Thyroid gland (tissue), 4 donors: ENCODE measurements around the gene GPX8. TPM values are rescaled to one million over a fixed set of nuclear protein-coding genes. Genes with fewer than 3 reads are reported as not detected.

Experiments used
- DNase-seq, 2 donors: peaks; one replicate each; pipeline ENCODE4 v3.0.0-alpha.2; 2019
- H3K27ac ChIP-seq, 3 donors: fragments of 200-600 bp; sonication (generic); 1 replicate in 2 of 3; 2 replicates in 1 of 3; pipeline ENCODE4 v1.5.1; 2016 to 2019; ENCODE audit warnings: mild to moderate bottlenecking in 1 of 3, moderate library complexity in 1 of 3
- H3K27me3 ChIP-seq: fragments of 200-600 bp; sonication (generic); one replicate; pipeline ENCODE4 v1.5.1; 2019
- H3K36me3 ChIP-seq, 2 donors: fragments of 200-600 bp; sonication (generic); one replicate each; pipeline ENCODE4 v1.5.1; 2016 to 2019
- H3K4me1 ChIP-seq, 2 donors: fragments of 200-600 bp; sonication (generic); one replicate each; pipeline ENCODE4 v1.5.1; 2017 to 2019
- H3K4me3 ChIP-seq, 3 donors: fragments of 200-600 bp; sonication (generic); replicated peaks in 1 of 3; 1 replicate in 2 of 3; 2 replicates in 1 of 3; pipeline ENCODE4 v1.5.1; 2016; ENCODE audit warnings: mild to moderate bottlenecking in 1 of 3
- H3K9me3 ChIP-seq: fragments of 200-600 bp; sonication (generic); one replicate; pipeline ENCODE4 v1.5.1; 2017
- POLR2A ChIP-seq, 2 donors: fragments of 450-650 bp; IDR thresholded peaks; one replicate each; pipeline ENCODE4 v1.6.1; 2017; ENCODE audit warnings: antibody characterized with exemption in 2 of 2, mild to moderate bottlenecking in 2 of 2, moderate library complexity in 1 of 2
- WGBS, 2 donors: methylation state at CpG; one replicate each; pipeline ENCODE4 v1.1.5; 2017; 5-methylcytosine and 5-hydroxymethylcytosine counted together
- intact Hi-C: fragments of 100-400 bp; cut with DNase I; formaldehyde crosslinking; loops from one replicate; pipeline ENCODE4 v1.15.1; 2023
- total RNA-seq, 4 donors: library from RNA; depleted of rRNA; stranded (reverse); fragments of >200 nt; gene quantifications; one replicate each; pipeline ENCODE4 v1.2.3, GENCODE V29; 2016
- TF ChIP-seq, protein P1 (sequence below), 6 experiments: fragments of 200-600 bp in 3 of 6; fragments of 450-650 bp in 3 of 6; sonication (generic) in 3 of 6; IDR thresholded peaks; one replicate each; pipeline ENCODE4 v1.5.1; 2016 to 2019; ENCODE audit warnings: antibody characterized with exemption in 6 of 6, mild to moderate bottlenecking in 2 of 6, inconsistent platforms in 1 of 6, moderate library complexity in 1 of 6

The GPX8 gene
- total RNA-seq, 4 donors from 2014 or later = 34.0 to 44.0 (median 36.8) TPM

GRCh38 chr5:55151923-55152842 is 7.8 kb upstream of the GPX8 start:
- TF ChIP-seq, protein P1, sequence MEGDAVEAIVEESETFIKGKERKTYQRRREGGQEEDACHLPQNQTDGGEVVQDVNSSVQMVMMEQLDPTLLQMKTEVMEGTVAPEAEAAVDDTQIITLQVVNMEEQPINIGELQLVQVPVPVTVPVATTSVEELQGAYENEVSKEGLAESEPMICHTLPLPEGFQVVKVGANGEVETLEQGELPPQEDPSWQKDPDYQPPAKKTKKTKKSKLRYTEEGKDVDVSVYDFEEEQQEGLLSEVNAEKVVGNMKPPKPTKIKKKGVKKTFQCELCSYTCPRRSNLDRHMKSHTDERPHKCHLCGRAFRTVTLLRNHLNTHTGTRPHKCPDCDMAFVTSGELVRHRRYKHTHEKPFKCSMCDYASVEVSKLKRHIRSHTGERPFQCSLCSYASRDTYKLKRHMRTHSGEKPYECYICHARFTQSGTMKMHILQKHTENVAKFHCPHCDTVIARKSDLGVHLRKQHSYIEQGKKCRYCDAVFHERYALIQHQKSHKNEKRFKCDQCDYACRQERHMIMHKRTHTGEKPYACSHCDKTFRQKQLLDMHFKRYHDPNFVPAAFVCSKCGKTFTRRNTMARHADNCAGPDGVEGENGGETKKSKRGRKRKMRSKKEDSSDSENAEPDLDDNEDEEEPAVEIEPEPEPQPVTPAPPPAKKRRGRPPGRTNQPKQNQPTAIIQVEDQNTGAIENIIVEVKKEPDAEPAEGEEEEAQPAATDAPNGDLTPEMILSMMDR (IDR thresholded peaks at IDR 0.05) = no peak
- TF ChIP-seq POLR2A (IDR thresholded peaks at IDR 0.05) = no peak
- intact Hi-C loops = loop anchor here (10.0 kb wide), 1 partner anchor 247 kb away; no protein-coding TSS in a partner anchor
- no peaks in the 10 kb centered on the region for H3K36me3 ChIP-seq
- WGBS, 2 donors = 64 to 79% methylated on average over 4 to 5 of the region's 5 CpGs
- no peak overlapping the region for H3K4me3 ChIP-seq
- H3K9me3 ChIP-seq = no peaks in the 10 kb centered on the region
- no peaks in the 10 kb centered on the region for H3K4me1 ChIP-seq
- no peak overlapping the region for H3K27ac ChIP-seq
- no peak for DNase-seq
- no peaks in the 10 kb centered on the region for H3K27me3 ChIP-seq

DNA sequence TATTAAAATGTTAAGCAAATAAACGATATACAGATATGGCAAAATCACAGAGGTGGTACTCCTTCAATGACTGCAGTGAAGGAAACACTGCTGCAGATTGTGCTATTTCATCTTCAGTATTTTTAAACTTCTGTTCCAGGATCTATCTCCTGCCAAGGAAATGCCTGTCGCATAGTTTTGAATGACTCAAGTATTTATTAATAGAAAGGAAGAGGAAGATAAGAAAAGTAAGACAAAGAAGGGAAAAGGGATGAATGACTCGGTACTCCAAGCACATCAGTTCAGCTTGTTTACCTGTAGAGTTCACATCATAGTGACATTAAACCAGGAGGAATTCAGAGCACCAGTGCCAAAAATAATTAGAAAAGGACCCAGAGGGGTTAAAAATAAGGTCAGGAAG is 5.1 kb upstream of the GPX8 start:
- Histone ChIP-seq H3K9me3 (no peaks in the 10 kb centered on the region), H3K36me3 (no peaks in the 10 kb centered on the region), H3K27ac (no peak overlapping the region), H3K4me1 (no peaks in the 10 kb centered on the region), H3K4me3 (no peak overlapping the region), H3K27me3 (no peaks in the 10 kb centered on the region)
- no peak for DNase-seq
- no peak for TF ChIP-seq POLR2A (IDR thresholded peaks at IDR 0.05)
- TF ChIP-seq, protein P1 (IDR thresholded peaks at IDR 0.05) = no peak
- intact Hi-C loops = loop anchor here (10.0 kb wide), 1 partner anchor 250 kb away; no protein-coding TSS in a partner anchor
- 62 to 65% methylated on average over 3 of the region's 3 CpGs for WGBS, 2 donors

DNA sequence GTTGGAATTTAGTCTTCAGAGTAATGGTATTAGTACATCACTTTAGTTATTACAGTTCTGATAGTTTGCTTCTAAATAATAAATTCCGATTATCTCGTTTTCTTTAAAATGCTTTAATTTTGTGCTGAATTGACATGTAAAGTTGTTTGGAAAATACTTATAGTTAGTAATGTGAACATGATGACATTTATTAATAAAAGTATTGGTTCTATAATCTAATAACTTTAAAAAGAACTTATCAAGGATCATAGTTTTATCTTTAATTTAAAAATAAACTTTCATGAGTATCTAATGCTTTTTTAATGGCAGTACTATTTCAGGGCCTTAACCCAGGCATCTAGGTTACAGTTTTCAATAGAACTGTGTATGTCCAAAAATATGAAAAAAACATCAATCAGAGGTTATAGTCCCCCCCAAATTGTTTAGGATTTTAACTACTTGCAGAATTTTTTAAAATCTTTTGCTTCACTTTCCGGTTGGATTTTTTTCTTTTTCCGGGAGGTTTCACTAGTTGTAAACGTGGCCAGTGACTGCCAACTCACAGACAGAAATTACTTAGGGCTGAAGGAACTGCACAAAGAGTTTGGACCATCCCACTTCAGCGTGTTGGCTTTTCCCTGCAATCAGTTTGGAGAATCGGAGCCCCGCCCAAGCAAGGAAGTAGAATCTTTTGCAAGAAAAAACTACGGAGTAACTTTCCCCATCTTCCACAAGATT is 680 bp downstream of the GPX8 start:
- intact Hi-C loops = no loop called here
- Histone ChIP-seq H3K27me3 (no peaks in the 10 kb centered on the region), H3K36me3 (no peaks in the 10 kb centered on the region), H3K4me3 (peak overlapping the region in 2 of 3 donors; percentile 14 to 22), H3K4me1 (no peaks in the 10 kb centered on the region), H3K9me3 (no peaks in the 10 kb centered on the region), H3K27ac (peak overlapping the region; percentile 29 to 81 (median 69))
- peak; percentile 79 to 86 for DNase-seq
- WGBS, 2 donors = 2 to 7% methylated on average over 9 of the region's 9 CpGs
- TF ChIP-seq, protein P1 (IDR thresholded peaks at IDR 0.05) = no peak
- TF ChIP-seq POLR2A (IDR thresholded peaks at IDR 0.05) = peak in 1 of 2 donors; percentile 77

GRCh38 chr5:55162666-55163065 is 2.7 kb downstream of the GPX8 start:
- Histone ChIP-seq H3K27me3 (no peaks in the 10 kb centered on the region), H3K27ac (no peak overlapping the region), H3K4me1 (no peaks in the 10 kb centered on the region), H3K4me3 (no peak overlapping the region), H3K9me3 (no peaks in the 10 kb centered on the region), H3K36me3 (no peaks in the 10 kb centered on the region)
- intact Hi-C loops = no loop called here
- 89 to 94% methylated on average over 4 of the region's 4 CpGs for WGBS, 2 donors
- no peak for DNase-seq
- TF ChIP-seq, protein P1 (IDR thresholded peaks at IDR 0.05) = no peak
- TF ChIP-seq POLR2A (IDR thresholded peaks at IDR 0.05) = no peak
